Osteoblast (primary cell): Measurements from ENCODE around the gene TMEM41B. TPM values are rescaled to one million over a fixed set of nuclear protein-coding genes. Genes with fewer than 3 reads are reported as not detected.

Experiments used
- DNase-seq: peaks from one replicate; pipeline ENCODE4 v3.0.0; 2011; ENCODE audit warnings: low spot score, mixed read lengths; ENCODE audit not compliant: insufficient read length; ENCODE audit errors: missing footprints
- H2AFZ ChIP-seq: 2 replicates; pipeline ENCODE4 v1.6.0; 2011; ENCODE audit warnings: mild to moderate bottlenecking, low read length
- H3K27ac ChIP-seq: 2 replicates; pipeline ENCODE4 v1.5.1; 2011; ENCODE audit warnings: mild to moderate bottlenecking, low read depth, low read length, moderate library complexity
- H3K27me3 ChIP-seq: 2 replicates; pipeline ENCODE4 v1.6.0; 2012; ENCODE audit warnings: mild to moderate bottlenecking, control low read depth, inconsistent platforms, low read length, moderate library complexity; ENCODE audit not compliant: insufficient read depth
- H3K36me3 ChIP-seq: 2 replicates; pipeline ENCODE4 v1.5.1; 2011; ENCODE audit warnings: mild to moderate bottlenecking, low read length, control low read depth, moderate library complexity; ENCODE audit not compliant: insufficient read depth
- H3K4me1 ChIP-seq: 2 replicates; pipeline ENCODE4 v1.5.1; 2011; ENCODE audit warnings: mild to moderate bottlenecking, low read length, control low read depth, moderate library complexity; ENCODE audit not compliant: insufficient read depth
- H3K4me2 ChIP-seq: 2 replicates; pipeline ENCODE4 v1.6.0; 2011; ENCODE audit warnings: mild to moderate bottlenecking, low read length; ENCODE audit not compliant: insufficient read depth
- H3K4me3 ChIP-seq: fragments of 200-600 bp; sonication (generic); 3 replicates; pipeline ENCODE4 v1.5.1; 2012; ENCODE audit warnings: mild to moderate bottlenecking, low read length, inconsistent platforms; ENCODE audit not compliant: insufficient read depth
- H3K79me2 ChIP-seq: 2 replicates; pipeline ENCODE4 v1.6.0; 2012; ENCODE audit warnings: mild to moderate bottlenecking, low read length, control low read depth, inconsistent platforms; ENCODE audit not compliant: insufficient read depth
- H3K9me3 ChIP-seq: 2 replicates; pipeline ENCODE4 v1.5.1; 2011; ENCODE audit warnings: low read depth, low read length, control low read depth
- H4K20me1 ChIP-seq: 2 replicates; pipeline ENCODE4 v1.6.0; 2012; ENCODE audit warnings: mild to moderate bottlenecking, low read length, control low read depth; ENCODE audit not compliant: insufficient read depth
- CTCF ChIP-seq: IDR thresholded peaks from 2 replicates; pipeline ENCODE4 v1.5.1; 2011; ENCODE audit warnings: mild to moderate bottlenecking, low read depth, low read length, moderate library complexity; ENCODE audit errors: extremely low read depth
- total RNA-seq: library from RNA; depleted of rRNA; stranded (reverse); fragments of >200 nt; gene quantifications from 2 replicates; pipeline ENCODE4 v1.2.3, GENCODE V29; 2012

Gene TMEM41B
- total RNA-seq, 1 donor, result 56.1 TPM

- Histone ChIP-seq H3K4me1 (no peaks in the 10 kb centered on the region), H3K79me2 (no peaks in the 10 kb centered on the region), H2AFZ (no peak overlapping the region), H3K36me3 (no peaks in the 10 kb centered on the region), H4K20me1 (no peaks in the 10 kb centered on the region), H3K27ac (no peak overlapping the region), H3K4me2 (no peak overlapping the region), H3K27me3 (no peaks in the 10 kb centered on the region), H3K9me3 (no peaks in the 10 kb centered on the region), H3K4me3 (no peak overlapping the region)
- no peak for DNase-seq
- TF ChIP-seq CTCF, result no peak
Measured at GRCh38 chr11:9341638-9342178, 27.3 kb upstream of the TMEM41B start.

- Histone ChIP-seq H3K27ac (no peak overlapping the region), H3K4me2 (no peak overlapping the region), H3K4me1 (peaks cover 17% of the 10 kb centered on the region), H3K4me3 (no peak overlapping the region), H3K9me3 (no peaks in the 10 kb centered on the region), H3K27me3 (no peaks in the 10 kb centered on the region), H4K20me1 (no peaks in the 10 kb centered on the region), H3K79me2 (no peaks in the 10 kb centered on the region), H3K36me3 (no peaks in the 10 kb centered on the region), H2AFZ (no peak overlapping the region)
- no peak for DNase-seq
- TF ChIP-seq CTCF, result no peak
Measured at GRCh38 chr11:9332655-9333054, 18.3 kb upstream of the TMEM41B start.

GRCh38 chr11:9330387-9331384 is 16.3 kb upstream of the TMEM41B start:
- Histone ChIP-seq H3K4me3 (no peak overlapping the region), H3K4me2 (peak overlapping the region; percentile 37)

More at GRCh38 chr11:9330387-9331384, 16.3 kb upstream of the TMEM41B start:
- Histone ChIP-seq H3K4me1 (peaks cover 17% of the 10 kb centered on the region), H2AFZ (peak overlapping the region; percentile 66), H3K79me2 (no peaks in the 10 kb centered on the region), H3K9me3 (no peaks in the 10 kb centered on the region), H3K27ac (peak overlapping the region; percentile 80), H3K36me3 (no peaks in the 10 kb centered on the region), H4K20me1 (no peaks in the 10 kb centered on the region), H3K27me3 (no peaks in the 10 kb centered on the region)
- TF ChIP-seq CTCF, result no peak
- peak; percentile 89 for DNase-seq
